Measurements from ENCODE around the gene UNC13B.
A peak's percentile ranks its signal among the peaks of the same experiment; 100 is the strongest.
"Not testable (repeated sequence)": the region's sequence is repeated elsewhere in the genome, so short reads cannot be mapped to it uniquely, and the experiment has no call there.

UNC13B gene

DNA sequence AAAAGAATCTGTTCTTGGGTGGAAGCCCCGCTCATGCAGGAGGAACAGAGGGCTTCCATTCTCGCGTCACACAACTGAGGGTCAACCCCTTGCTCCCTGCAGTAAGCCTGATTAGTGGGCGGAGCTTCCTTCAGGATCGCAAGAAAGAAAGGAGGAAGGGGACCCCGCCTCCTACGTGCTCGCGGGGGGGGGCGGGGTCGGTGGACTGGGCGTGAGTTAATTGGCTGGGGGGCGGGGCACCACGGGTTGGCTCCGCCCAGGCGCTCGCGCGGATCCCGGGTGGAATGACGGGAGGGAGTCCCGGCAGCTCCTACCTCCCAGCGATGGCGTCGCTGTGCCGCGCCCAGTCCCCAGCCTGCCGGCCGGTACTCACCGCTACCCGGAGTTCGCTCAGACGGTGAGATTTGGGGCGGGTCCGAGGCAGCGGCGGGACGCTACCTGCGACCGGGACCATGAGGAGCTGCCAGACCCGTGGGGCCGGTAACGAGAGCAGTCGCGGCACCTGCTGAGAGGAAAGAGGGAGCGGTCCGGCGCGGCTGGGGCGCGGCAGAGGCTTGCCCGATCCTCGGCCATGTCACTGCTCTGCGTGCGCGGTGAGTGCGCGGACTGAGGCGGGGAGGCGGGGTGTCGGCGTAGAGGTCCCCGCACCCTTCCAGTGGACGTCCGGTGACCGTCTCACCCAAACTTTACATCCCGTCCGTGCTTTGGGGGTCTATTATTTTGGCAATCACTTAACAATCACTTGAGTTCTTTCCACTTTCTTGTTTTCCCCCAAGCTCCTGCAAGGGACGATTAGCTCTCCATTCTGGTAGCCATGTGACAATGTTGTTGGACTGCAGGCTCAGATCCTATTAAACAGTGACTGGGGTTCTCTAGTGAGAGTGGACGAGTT is at the start of gene UNC13B:
TSS of gene UNC13B (plus strand) at position 297 of the 892 bp plus-strand sequence. CDS start at position 572, 275 bp downstream.
- DNase-seq (ENCODE audit: low spot score) = peak; percentile 80

DNA sequence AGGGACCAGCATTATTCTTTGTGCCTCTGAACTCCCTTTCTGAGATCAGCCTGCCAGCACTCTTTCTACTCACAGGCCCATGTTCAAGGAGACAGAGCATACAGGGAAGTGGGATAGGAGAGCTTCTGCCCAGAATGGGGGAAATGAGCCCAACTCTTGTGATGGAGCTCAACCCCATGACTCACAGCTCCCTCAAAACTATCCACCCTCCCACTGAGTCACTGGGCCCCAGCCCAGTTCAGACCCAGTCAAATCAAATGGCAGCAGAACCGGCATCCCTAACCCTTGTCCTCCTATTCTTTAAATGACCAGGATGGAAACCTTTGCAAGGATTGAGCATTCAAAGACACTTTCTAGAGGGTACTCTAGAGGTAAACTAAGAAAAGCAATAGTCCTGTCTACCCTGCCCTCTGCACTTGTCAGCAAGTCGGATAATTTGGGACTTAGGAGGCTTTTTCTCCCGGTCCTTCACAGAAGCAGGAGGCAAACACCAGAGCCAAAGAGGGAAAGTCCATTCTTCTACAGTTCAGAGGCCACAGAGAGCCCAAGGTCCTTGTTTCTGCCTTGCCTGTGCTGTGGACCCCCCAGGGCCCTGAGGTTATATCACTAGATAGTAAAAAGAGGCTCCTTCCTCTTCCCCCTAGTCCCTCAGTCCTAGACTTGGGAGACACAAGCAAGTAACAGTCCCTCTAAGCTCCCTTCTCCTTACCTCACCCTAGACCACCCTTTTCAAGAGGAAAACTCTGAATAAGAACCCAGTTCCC is 49.4 kb upstream of the UNC13B start:
- peak; percentile 26 for DNase-seq (ENCODE audit: low spot score)

DNA sequence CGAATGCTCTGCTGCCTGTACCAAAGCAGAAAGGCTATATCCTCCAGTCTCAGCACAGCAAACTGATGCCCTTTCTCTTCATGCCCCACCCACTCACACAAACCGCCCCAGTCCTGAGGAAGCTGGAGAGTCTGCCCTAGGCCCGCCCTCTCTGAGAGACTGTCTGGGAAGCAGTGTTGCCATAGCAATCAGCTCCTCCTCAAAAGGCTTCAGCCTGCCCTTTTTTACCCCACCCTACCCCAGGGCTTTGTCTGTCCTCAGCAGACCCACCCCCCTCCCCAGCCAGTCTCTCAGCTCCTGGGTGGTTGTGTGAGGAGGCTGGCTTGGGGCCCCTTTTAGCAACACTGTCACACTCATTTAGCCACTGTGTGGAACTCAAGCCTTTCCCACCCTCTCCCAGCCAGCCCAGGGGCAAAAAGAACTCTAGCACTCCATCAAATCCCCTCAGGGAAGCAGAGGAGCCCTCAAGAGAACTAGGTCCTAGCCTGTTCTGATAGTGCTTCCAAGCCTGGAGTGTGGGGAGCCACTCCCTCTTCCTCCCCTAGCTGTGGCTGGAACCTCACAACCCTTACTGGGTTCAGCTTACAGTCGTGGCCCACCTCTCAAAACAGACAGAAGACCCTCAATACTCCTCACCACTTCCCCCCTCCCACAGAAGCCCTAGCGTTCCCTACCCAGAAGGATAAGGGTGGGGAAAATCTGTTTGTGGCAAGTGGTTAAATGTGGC is 47.5 kb upstream of the UNC13B start:
- peak; percentile 98 for DNase-seq (ENCODE audit: low spot score)

DNA sequence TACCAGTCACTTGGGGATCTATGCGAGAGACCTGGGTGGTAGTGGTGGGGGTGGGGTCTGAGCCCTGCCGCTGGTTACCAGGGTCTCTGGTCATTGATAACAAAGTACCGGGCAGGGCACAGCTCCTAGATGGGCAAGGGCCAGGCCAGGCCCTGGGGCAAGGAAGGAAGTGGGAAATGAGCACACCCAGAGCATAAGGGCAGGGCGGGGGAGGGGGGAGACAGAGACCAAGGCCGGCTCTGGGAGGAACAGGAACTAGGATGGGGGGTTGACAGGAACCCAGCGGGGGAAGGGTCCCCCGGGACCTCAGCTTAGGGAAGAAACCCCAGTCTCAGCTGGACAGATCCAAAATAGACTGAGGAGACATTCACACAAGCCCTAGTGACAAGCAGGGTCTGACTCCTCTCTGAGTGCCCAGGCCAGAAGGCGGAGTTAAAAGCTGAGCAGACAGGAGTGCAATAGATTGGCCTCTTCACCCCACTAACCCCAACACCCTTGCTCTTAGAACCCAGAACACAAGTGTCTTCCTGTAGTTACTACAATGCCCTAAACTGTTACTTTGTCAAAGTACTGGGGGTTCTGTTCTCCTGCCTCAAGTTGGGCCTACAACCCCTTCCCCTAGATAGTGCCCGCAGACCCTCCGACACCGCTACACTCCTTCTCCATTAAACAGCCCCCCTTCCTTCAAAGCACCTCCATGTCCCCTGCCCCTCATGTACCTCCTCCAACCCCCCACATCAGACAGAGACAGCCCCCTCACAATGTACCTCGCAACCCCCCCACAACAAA is 46.8 kb upstream of the UNC13B start:
- peak; percentile 84 for DNase-seq (ENCODE audit: low spot score)

DNA sequence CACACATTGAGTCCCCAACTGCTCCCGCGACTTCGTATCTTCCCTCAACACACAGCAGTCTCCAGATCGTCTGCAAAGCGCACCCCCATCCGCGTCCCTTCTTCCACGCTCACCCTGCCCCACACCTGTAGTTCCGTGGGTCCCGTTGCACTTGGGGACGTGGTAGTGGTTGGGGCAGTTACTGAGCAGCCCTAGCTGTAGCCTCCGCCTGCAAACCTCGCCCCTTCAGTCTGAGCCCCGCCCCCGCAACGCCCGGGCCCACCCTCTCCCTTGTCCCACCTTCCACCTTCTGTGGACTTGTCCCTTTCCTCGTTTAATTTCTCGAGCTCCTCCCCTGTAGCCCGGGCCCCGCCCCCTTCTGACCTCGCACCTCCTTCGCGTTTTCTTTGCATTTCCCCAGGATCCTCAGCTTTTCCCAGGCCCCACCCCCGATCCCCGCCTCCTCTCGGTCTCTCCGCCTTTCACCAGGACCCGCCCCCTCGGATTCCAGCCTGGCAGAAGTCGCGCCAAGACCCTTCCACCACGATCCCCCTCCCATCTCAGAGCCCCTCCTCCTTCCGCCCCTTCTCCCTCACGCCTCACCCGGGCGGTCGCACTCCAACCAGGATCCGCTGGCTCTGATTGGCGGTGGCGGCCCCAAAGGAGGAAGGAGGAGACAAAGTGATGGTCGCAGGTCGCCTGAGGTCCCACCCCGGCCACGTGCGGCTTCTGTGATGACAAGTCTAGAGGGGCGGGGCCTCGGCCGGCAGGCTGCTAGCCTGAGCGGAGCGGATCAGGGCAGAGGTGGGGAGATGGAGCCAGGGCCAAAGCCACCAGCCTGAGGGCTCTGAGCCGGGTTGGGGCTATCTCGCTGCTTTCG is 45.9 kb upstream of the UNC13B start, which contains the start of gene ATOSB:
TSS of gene ATOSB (minus strand) at position 183 of the 859 bp plus-strand sequence. CDS start 7,588 bp downstream, outside the sequence.
- DNase-seq (ENCODE audit: low spot score) = peak; percentile 97

DNA sequence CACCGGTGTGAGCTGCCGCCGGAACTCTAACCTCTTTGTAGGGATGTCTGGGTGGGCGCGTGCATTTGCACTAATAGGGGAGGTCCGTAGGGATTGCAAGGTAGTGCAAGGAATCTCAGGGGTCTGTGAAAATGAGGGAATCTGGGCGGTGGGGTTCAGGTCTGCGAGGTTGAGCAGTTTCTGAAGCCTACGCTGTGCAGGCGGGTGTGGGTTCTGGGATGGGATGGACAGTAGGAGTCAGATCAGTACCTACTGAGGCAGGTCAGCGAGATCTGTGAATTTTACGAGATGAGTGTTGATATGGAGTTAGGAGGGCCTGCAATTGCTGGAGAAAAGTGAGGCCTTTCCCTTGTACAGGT is 45.3 kb upstream of the UNC13B start:
- no peak for DNase-seq (ENCODE audit: low spot score)

DNA sequence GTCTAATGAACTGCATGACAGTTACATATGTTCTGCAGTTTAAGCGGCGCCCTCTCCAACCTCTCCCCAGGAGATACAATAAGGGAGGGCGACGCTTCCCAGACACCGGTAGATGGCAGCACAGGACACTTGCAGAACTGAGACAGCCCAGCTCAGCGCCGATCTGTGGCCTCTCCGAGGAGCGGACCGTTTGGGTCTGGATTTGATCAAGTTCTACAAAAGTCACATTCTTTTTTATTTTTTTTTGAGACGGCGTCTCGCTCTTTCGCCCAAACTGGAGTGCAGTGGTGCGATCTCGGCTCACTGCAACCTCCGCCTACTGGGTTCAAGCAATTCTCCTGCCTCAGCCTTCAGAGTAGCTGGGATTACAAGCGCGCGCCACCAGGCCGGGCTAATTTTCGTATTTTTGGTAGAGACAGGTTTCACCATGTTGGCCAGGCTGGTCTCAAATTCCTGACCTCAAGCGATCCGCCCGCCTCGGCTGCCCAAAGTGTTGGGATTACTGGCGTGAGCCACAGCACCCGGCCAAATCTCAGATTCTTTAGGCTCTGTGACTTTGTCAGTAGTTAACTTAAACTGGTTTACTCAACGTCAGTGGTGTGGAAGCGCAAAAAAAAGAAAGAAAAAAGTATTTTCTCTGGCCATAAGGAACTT is 44.8 kb upstream of the UNC13B start:
- peak; percentile 84 for DNase-seq (ENCODE audit: low spot score)

DNA sequence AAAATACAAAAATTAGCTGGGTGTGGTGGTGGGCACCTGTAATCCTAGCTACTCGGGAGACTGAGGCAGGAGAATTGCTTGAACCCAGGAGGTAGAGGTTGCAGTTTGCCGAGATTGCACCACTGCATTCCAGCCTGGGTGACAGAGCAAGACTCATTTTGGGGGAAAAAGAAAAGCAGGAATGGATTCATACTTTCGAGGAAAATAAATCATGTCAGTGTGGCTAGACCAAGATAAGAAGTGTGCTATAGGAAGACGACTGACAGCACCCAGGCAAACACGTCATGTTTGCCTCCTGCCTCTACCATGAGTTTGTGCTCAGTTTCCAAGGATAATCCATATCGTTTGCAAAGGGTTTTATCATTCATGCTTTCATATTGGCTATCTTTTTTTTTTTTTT is 26.9 kb upstream of the UNC13B start:
- no peak for DNase-seq (ENCODE audit: low spot score)

DNA sequence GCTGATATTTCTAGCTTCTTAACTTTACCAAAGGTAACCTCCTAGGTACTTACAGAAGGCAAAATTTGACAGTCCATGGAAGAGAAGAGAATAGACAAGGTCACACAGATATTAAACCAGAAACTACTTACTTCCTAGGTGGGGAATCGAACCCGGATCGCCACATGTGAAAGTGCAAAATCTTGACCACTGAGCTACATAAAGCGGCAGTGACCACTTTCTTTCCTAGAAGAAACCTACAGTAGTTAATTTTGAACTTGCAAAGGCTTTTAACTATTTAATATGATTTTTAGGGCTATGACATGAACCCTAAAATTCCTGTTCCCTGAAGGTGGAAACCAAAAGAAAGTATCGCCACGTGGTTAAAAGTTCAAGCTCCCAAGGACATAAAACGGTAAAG is 25.8 kb upstream of the UNC13B start:
- DNase-seq (ENCODE audit: low spot score) = no peak

DNA sequence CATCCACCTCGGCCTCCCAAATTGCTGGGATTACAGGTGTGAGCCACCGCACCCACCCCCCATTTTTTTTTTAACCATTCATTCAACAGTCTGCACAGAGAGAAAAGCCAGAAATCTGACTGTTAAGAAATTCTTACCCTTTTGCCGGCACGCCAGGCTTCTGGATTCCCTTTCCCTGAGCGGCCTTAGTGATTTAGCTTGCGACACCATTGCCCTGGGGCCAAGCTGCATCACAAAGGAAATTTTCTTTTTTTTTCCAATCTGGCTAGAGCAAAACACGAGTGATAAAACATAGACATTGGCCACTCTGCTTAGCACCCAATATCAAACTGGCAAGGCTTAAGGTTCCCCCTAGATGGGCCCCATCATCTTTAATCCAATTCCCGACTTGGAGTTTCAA is 24.9 kb upstream of the UNC13B start:
- DNase-seq (ENCODE audit: low spot score) = no peak

DNA sequence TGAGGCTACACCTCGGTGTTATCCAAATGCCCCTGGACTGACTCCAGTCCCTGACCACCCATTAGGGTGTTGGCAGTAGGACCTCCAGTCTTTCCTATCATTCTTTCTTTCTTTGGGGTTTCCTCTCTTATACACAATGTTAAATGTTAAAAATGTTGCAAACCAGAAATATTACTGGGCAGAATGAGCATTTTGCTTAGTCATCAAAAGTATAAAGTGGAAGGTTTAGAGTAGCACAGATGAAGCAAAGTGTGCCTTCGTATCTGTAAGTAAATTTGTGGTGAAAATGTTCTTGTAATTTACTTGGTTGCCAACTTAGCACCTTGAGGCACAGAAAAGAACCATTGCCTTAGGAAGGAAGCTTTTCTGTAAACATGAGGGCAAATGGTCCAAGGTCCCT is 21.7 kb upstream of the UNC13B start:
- no peak for DNase-seq (ENCODE audit: low spot score)

DNA sequence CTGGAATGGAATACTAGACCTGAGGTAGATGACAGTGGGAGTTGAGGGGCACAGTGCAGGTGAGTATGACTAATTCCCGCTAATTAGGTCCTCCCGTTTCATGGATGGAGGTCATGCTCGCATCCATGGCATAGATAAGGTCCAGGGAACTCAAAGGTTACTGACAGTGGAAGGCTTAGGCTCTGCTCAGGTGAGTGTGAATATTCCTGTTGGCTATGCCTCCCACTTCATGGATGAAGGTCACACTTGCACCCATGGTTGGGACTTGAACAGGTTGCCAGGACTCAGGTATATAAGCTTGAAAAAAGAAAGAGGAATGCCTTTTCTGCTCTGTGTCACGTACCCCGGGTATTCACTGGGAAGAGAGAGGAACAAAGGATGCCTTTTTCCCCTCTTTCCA is 19.8 kb upstream of the UNC13B start:
- no peak for DNase-seq (ENCODE audit: low spot score)

DNA sequence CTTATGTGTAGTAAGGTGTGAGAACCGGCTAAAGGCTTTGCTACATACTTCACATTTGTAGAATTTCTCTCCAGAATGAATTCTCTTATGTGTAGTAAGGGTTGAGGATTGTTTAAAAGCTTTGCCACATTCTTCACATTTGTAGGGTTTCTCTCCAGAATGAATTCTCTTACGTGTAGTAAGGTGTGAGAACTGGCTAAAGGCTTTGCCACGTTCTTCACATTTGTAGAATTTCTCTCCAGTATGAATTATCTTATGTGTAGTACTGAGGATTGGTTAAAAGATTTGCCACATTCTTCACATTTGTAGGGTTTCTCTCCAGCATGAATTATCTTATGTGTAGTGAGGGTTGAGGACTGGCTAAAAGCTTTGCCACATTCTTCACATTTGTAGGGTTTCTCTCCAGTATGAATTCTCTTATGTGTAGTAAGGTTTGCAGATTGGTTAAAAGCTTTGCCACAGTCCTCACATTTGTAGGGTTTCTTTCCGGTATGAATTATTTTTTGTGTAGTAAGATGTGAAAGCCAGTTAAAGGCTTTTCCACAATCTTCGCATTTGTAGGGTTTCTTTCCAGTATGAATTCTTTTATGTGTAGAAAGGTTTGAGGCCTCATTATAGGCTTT is 13.8 kb upstream of the UNC13B start:
- DNase-seq (ENCODE audit: low spot score) = not testable (repeated sequence)

DNA sequence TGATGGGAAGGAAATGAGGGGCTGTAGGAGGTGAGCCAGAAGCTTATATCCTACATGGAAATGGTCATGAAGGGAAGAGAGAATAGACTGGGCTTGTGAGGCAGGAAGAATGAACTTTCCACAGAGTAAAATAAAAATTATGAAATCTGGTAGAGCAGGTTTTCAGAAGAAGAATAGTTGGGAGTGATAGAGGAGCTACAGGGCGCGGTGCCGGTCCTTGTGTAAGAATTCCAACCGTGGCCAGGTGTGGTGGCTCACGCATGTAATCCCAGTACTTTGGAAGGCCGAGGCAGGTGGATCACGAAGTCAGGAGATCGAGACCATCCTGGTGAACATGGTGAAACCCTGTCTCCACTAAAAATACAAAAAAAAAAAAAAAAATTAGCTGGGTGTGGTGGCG is 8.9 kb upstream of the UNC13B start:
- no peak for DNase-seq (ENCODE audit: low spot score)

DNA sequence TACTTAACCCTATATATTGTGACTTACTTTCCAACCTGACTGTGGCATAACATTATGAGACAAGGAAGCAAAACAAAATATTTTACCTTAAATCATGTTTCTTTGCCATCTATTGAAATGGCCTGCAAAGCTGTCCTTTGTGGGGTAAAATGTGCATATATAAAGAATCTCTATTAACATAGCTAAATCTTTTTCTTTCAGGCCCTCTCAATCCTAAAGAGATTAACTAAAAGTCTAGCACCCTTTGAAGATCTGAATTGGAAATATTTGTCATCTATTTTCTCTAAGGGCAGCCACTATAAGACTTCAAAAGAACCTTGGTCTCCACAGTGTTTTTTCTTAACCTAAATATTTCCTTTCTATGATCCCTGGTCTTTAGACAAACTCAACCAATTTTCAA is 5.0 kb upstream of the UNC13B start:
- no peak for DNase-seq (ENCODE audit: low spot score)

DNA sequence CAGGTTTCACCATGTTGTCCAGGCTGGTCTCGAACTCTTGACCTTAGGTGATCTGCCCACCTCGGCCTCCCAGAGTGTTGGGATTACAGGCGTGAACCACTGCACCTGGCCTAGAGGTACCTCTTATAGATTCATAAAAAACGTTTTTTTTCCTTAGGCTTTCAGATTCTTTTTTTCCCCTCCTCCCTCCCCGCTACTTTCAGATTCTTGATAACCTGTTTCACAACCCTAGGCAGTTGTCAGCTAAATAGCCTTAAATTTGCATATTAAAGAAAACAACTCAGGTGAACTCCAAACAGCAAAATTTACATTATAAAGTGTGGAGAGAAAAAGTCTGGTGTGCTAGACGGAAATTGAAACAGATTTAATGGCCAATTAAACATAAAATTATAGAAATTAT is 4.0 kb upstream of the UNC13B start:
- DNase-seq (ENCODE audit: low spot score) = not testable (repeated sequence)

DNA sequence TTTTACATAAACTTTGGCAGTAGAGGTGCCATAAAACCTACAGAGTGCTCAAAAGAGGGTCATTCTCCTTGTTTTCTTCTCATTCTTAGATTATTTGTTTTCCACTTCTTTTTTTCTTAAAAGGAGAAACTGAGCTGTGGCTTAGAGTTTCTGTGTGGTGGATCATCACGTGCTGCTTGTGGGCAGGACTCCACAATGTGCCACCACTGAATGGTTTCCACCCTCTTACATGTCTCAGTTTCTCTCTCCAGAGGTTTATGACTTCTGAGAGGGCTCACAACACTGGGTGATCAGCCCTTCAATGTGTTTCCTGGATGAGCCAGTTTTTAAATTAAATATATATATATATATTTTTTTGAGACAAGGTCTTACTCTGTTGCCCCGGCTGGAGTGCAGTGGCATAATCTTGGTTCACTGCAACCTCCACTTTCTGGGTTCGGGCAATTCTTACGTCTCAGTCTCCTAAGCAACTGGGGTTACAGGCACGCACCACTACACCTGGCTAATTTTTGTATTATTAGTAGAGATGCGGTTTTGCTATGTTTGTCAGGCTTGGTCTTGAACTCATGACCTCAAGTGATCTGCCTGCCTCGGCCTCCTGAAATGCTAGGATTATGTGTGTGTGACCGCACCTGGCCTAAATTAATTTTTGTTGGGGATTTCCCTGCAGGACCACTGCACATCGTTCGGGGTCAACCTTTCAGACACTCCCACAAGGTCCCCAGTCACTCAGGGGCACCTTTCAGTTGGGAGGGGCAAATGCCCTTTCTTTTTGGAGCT is 3.1 kb upstream of the UNC13B start:
- DNase-seq (ENCODE audit: low spot score) = no peak

DNA sequence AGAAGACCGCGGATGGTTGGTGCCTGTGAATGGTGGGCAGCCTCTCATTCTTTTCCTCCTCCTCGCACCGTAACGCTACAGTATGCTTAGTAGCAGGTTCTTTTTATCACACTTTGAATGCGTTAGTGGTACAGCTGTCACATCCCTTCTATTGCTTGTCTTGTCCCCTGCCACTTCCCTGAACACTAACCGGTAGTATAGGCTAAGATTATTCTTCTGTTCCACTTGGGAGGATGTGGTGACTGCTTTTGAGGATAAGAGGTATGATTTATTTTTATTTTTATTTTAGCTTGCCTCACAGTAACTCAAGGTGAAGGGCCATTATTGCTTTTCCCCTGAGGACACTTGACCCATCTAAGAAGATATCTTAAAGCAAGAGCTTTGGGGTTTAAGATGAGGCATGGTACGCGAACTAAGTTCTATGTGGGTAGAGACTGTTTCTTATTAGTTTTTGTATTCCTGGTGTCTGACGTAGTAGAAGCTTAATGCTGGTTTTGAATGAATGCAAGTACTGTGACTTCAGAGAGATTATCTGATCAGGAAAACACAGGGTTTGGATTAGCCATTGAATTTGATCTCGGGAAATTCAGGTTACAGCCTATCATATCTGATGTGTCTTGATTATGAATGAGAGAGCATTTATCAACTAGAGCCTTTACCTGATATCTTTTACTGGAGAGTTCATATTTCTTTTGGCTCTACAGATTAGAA is 951 bp downstream of the UNC13B start:
- no peak for DNase-seq (ENCODE audit: low spot score)

Data from kidney capillary endothelial cell (primary cell).